ENCODE results near the gene RPL12.
A peak's percentile ranks its signal among the peaks of the same experiment; 100 is the strongest.

The RPL12 gene

DNA sequence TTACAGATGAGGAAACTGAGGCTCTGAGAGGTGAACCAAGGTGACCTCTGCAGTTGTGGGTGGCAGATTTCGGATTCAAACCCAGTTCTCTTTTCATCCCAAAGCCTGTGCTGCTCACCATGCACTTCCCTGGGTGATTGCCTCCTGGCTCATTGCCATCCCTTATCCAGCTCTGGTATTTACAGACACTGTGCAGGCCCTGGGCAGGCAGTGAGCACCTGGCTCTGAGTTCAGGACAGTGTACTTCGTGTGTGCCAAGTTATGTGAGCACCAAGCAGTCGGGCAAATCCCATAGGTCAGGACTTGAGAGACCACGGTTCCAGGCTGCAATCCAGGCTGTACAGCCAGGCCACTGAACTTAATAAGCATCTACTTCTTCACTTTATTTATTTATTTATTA, 1.5 kb upstream of the RPL12 start:
- no peak for DNase-seq
- no peak overlapping the region for H2BK5ac ChIP-seq (ENCODE audit: low read depth, low read length, poor library complexity)
- H3K27ac ChIP-seq (ENCODE audit: low read depth, low read length) = no peak overlapping the region
- H3K4me1 ChIP-seq (ENCODE audit: control insufficient read depth in 1 of 2, insufficient read depth in 2 of 2, low read length in 2 of 2) = peaks cover 11 to 20% of the 10 kb centered on the region in 2 experiments
- no peak overlapping the region for H3K23ac ChIP-seq (ENCODE audit: low read length)
- H2BK120ac ChIP-seq (ENCODE audit: insufficient read depth, low read length, poor library complexity) = no peak overlapping the region
- no peak overlapping the region for H2BK12ac ChIP-seq (ENCODE audit: low read length)
- H3K18ac ChIP-seq (ENCODE audit: low read length) = no peak overlapping the region
- no peak overlapping the region for H3K4ac ChIP-seq (ENCODE audit: low read depth, low read length)
- no peak overlapping the region for H4K91ac ChIP-seq (ENCODE audit: low read depth, low read length)
- no peak overlapping the region for H2AFZ ChIP-seq (ENCODE audit: insufficient read depth, low read length, poor library complexity)
- H3K9me3 ChIP-seq (ENCODE audit: insufficient read depth, low read depth, low read length) = no peaks in the 10 kb centered on the region
- H3K14ac ChIP-seq (ENCODE audit: low read length) = no peak overlapping the region
- no peak overlapping the region for H3K9ac ChIP-seq (ENCODE audit: low read length)
- H4K8ac ChIP-seq (ENCODE audit: low read depth, low read length) = no peak overlapping the region
- H3K4me2 ChIP-seq (ENCODE audit: low read length) = peak overlapping the region; percentile 91
- no peaks in the 10 kb centered on the region for H3K27me3 ChIP-seq (ENCODE audit: insufficient read depth, low read length)
- no peak overlapping the region for H3K4me3 ChIP-seq (ENCODE audit: low read depth, low read length)
- H3K79me2 ChIP-seq (ENCODE audit: control insufficient read depth, insufficient read depth, low read length, poor library complexity) = peaks cover 23% of the 10 kb centered on the region
- no peak overlapping the region for H4K12ac ChIP-seq (ENCODE audit: low read depth, low read length)
- peaks cover 18% of the 10 kb centered on the region for H3K79me1 ChIP-seq (ENCODE audit: low read length)
- H3K36me3 ChIP-seq (ENCODE audit: control insufficient read depth in 1 of 2, insufficient read depth in 2 of 2, low read length in 2 of 2) = peaks cover 30 to 40% of the 10 kb centered on the region in 2 experiments
- no peak overlapping the region for H2AK5ac ChIP-seq (ENCODE audit: low read length)
- no CpG with 5 or more reads among the region's 4 CpGs for WGBS (ENCODE audit: extremely low coverage, insufficient coverage, insufficient read length)

DNA sequence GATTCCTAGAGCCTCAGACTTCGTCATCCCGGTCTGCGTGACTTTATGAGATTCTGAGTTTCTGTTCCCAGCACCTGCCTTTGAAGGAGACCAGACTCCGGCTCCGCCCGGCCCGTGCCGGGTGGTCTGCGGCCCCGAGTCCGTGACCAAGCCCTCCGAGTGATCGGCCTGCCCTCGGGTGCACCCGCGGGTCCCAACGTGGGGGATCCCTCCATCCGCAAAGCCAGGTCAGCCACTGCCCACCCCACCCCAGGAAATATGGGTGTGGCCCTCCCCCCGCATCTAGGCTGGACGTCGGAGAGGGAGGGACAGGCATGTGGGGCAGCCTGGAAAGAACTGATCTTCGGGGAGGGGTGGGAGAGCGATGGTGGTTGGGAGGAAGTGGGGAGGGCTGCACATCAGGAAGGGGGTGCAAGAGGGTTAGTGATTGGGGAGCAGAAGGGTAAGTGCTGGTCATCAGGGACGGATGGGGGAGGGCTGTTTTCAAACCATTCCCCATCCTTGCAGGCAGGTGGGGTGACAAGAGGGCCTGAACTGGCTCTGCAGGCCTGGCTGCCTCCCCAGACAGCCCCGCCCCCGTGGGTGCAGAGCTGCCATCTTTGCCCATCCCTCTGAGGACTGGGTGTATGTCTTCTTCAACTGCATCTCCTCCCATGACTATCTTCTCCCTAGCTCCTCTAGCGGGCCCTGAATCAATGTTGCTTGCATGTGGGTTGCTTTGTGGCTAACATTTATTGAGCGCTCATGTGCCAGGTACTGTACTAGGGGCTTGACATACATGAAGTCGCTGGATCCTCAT, 851 bp upstream of the RPL12 start:
- peaks cover 11 to 20% of the 10 kb centered on the region in 2 experiments for H3K4me1 ChIP-seq (ENCODE audit: control insufficient read depth in 1 of 2, insufficient read depth in 2 of 2, low read length in 2 of 2)
- peaks cover 23% of the 10 kb centered on the region for H3K79me2 ChIP-seq (ENCODE audit: control insufficient read depth, insufficient read depth, low read length, poor library complexity)
- H3K4ac ChIP-seq (ENCODE audit: low read depth, low read length) = peak overlapping the region; percentile 49
- H2BK120ac ChIP-seq (ENCODE audit: insufficient read depth, low read length, poor library complexity) = peak overlapping the region; percentile 23
- peak overlapping the region; percentile 36 for H4K12ac ChIP-seq (ENCODE audit: low read depth, low read length)
- no CpG with 5 or more reads among the region's 29 CpGs for WGBS (ENCODE audit: extremely low coverage, insufficient coverage, insufficient read length)
- H4K8ac ChIP-seq (ENCODE audit: low read depth, low read length) = peak overlapping the region; percentile 20
- H3K27me3 ChIP-seq (ENCODE audit: insufficient read depth, low read length) = no peaks in the 10 kb centered on the region
- peak overlapping the region; percentile 70 for H3K9ac ChIP-seq (ENCODE audit: low read length)
- H3K14ac ChIP-seq (ENCODE audit: low read length) = peak overlapping the region; percentile 43
- peak overlapping the region; percentile 10 for H2BK12ac ChIP-seq (ENCODE audit: low read length)
- peak overlapping the region; percentile 92 for H3K4me3 ChIP-seq (ENCODE audit: low read depth, low read length)
- peak overlapping the region; percentile 40 for H3K18ac ChIP-seq (ENCODE audit: low read length)
- peaks cover 30 to 40% of the 10 kb centered on the region in 2 experiments for H3K36me3 ChIP-seq (ENCODE audit: control insufficient read depth in 1 of 2, insufficient read depth in 2 of 2, low read length in 2 of 2)
- H3K4me2 ChIP-seq (ENCODE audit: low read length) = peak overlapping the region; percentile 91
- DNase-seq = peak in 1 of 2 donors; percentile 56
- peak overlapping the region; percentile 26 for H3K27ac ChIP-seq (ENCODE audit: low read depth, low read length)
- H3K9me3 ChIP-seq (ENCODE audit: insufficient read depth, low read depth, low read length) = no peaks in the 10 kb centered on the region
- H3K23ac ChIP-seq (ENCODE audit: low read length) = no peak overlapping the region
- H2BK5ac ChIP-seq (ENCODE audit: low read depth, low read length, poor library complexity) = peak overlapping the region; percentile 55
- H3K79me1 ChIP-seq (ENCODE audit: low read length) = peaks cover 18% of the 10 kb centered on the region
- peak overlapping the region; percentile 18 for H2AFZ ChIP-seq (ENCODE audit: insufficient read depth, low read length, poor library complexity)
- peak overlapping the region; percentile 80 for H4K91ac ChIP-seq (ENCODE audit: low read depth, low read length)
- H2AK5ac ChIP-seq (ENCODE audit: low read length) = peak overlapping the region; percentile 25

DNA sequence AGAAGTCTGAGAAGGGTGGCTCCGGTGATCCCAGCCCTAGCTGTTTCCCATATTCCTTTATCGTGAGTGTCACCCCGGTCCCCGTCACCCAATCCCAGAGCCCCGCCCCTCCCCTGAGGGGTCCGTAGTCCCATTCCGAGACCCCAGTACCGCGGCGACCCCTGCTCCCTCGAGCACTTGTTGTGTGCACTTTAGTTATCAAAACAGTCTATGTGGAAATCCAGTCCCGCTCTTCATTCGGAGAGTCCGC, 327 bp upstream of the RPL12 start:
- peak overlapping the region; percentile 5 for H4K12ac ChIP-seq (ENCODE audit: low read depth, low read length)
- no peak overlapping the region for H3K23ac ChIP-seq (ENCODE audit: low read length)
- no peak for DNase-seq
- H3K9ac ChIP-seq (ENCODE audit: low read length) = peak overlapping the region; percentile 70
- no peaks in the 10 kb centered on the region for H3K9me3 ChIP-seq (ENCODE audit: insufficient read depth, low read depth, low read length)
- peaks cover 32 to 43% of the 10 kb centered on the region in 2 experiments for H3K36me3 ChIP-seq (ENCODE audit: control insufficient read depth in 1 of 2, insufficient read depth in 2 of 2, low read length in 2 of 2)
- H3K79me1 ChIP-seq (ENCODE audit: low read length) = peaks cover 18% of the 10 kb centered on the region
- peak overlapping the region; percentile 7 for H2AFZ ChIP-seq (ENCODE audit: insufficient read depth, low read length, poor library complexity)
- H2BK12ac ChIP-seq (ENCODE audit: low read length) = no peak overlapping the region
- peak overlapping the region; percentile 55 for H2BK5ac ChIP-seq (ENCODE audit: low read depth, low read length, poor library complexity)
- peak overlapping the region; percentile 92 for H3K4me3 ChIP-seq (ENCODE audit: low read depth, low read length)
- H3K4me1 ChIP-seq (ENCODE audit: control insufficient read depth in 1 of 2, insufficient read depth in 2 of 2, low read length in 2 of 2) = peaks cover 11 to 20% of the 10 kb centered on the region in 2 experiments
- H2AK5ac ChIP-seq (ENCODE audit: low read length) = no peak overlapping the region
- peak overlapping the region; percentile 20 for H4K8ac ChIP-seq (ENCODE audit: low read depth, low read length)
- peak overlapping the region; percentile 91 for H3K4me2 ChIP-seq (ENCODE audit: low read length)
- no peaks in the 10 kb centered on the region for H3K27me3 ChIP-seq (ENCODE audit: insufficient read depth, low read length)
- peak overlapping the region; percentile 43 for H3K14ac ChIP-seq (ENCODE audit: low read length)
- WGBS (ENCODE audit: extremely low coverage, insufficient coverage, insufficient read length) = no CpG with 5 or more reads among the region's 14 CpGs
- peak overlapping the region; percentile 49 for H3K4ac ChIP-seq (ENCODE audit: low read depth, low read length)
- peak overlapping the region; percentile 26 for H3K27ac ChIP-seq (ENCODE audit: low read depth, low read length)
- H3K79me2 ChIP-seq (ENCODE audit: control insufficient read depth, insufficient read depth, low read length, poor library complexity) = peaks cover 23% of the 10 kb centered on the region
- H4K91ac ChIP-seq (ENCODE audit: low read depth, low read length) = peak overlapping the region; percentile 80
- H3K18ac ChIP-seq (ENCODE audit: low read length) = peak overlapping the region; percentile 40
- peak overlapping the region; percentile 2 for H2BK120ac ChIP-seq (ENCODE audit: insufficient read depth, low read length, poor library complexity)

DNA sequence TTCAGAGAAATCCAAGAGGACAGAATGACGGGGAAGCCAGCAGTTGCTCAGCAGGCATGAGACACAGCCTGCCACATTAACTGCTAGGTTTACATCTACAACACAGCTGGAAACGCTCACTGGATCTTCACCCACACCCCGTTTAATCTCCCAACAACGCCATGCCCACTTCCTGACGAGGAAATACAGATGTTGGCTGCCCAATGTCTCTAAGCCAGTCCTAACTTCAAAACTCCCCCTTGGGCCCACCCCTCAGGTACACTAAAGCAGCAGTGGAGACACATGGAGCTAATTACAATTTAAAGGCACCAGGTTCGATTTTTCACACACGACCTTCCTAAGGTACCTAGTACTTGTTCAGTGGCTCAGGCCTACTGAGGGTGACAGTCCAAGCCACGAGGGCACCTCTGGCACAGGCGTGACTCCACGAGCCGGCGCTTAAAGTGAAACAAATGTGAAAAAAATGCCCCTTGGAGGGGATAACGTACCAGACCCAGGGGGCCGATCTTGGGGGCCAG, 904 bp downstream of the RPL12 start:
- Histone ChIP-seq H3K4ac (ENCODE audit: low read depth, low read length) (peak overlapping the region; percentile 100), H2BK12ac (ENCODE audit: low read length) (no peak overlapping the region), H3K79me1 (ENCODE audit: low read length) (peaks cover 18% of the 10 kb centered on the region), H3K23ac (ENCODE audit: low read length) (peak overlapping the region; percentile 14), H2AK5ac (ENCODE audit: low read length) (no peak overlapping the region), H3K18ac (ENCODE audit: low read length) (peak overlapping the region; percentile 96), H4K12ac (ENCODE audit: low read depth, low read length) (peak overlapping the region; percentile 88), H3K4me1 (ENCODE audit: control insufficient read depth in 1 of 2, insufficient read depth in 2 of 2, low read length in 2 of 2) (peaks cover 11 to 20% of the 10 kb centered on the region in 2 experiments), H3K4me2 (ENCODE audit: low read length) (peak overlapping the region; percentile 94), H3K4me3 (ENCODE audit: low read depth, low read length) (peak overlapping the region; percentile 92), H3K27me3 (ENCODE audit: insufficient read depth, low read length) (no peaks in the 10 kb centered on the region), H2BK120ac (ENCODE audit: insufficient read depth, low read length, poor library complexity) (no peak overlapping the region), H2AFZ (ENCODE audit: insufficient read depth, low read length, poor library complexity) (no peak overlapping the region), H3K36me3 (ENCODE audit: control insufficient read depth in 1 of 2, insufficient read depth in 2 of 2, low read length in 2 of 2) (peaks cover 40 to 52% of the 10 kb centered on the region in 2 experiments), H3K27ac (ENCODE audit: low read depth, low read length) (peak overlapping the region; percentile 81), H2BK5ac (ENCODE audit: low read depth, low read length, poor library complexity) (peak overlapping the region; percentile 89), H3K9me3 (ENCODE audit: insufficient read depth, low read depth, low read length) (no peaks in the 10 kb centered on the region), H3K79me2 (ENCODE audit: control insufficient read depth, insufficient read depth, low read length, poor library complexity) (peaks cover 23% of the 10 kb centered on the region), H4K8ac (ENCODE audit: low read depth, low read length) (no peak overlapping the region), H3K14ac (ENCODE audit: low read length) (peak overlapping the region; percentile 91), H4K91ac (ENCODE audit: low read depth, low read length) (no peak overlapping the region), H3K9ac (ENCODE audit: low read length) (peak overlapping the region; percentile 97)
- peak in 1 of 2 donors; percentile 16 for DNase-seq
- WGBS (ENCODE audit: extremely low coverage, insufficient coverage, insufficient read length) = no CpG with 5 or more reads among the region's 14 CpGs

Measured in trophoblast cell (in vitro differentiated cells and primary cell).